ENCODE measurements around the gene GRPEL1. TPM values are rescaled to one million over a fixed set of nuclear protein-coding genes. Genes with fewer than 3 reads are reported as not detected.
A peak's percentile ranks its signal among the peaks of the same experiment; 100 is the strongest.
"Not testable (repeated sequence)": the region's sequence is repeated elsewhere in the genome, so short reads cannot be mapped to it uniquely, and the experiment has no call there.

Gene GRPEL1
- total RNA-seq, 4 donors from 2014 or later: 17.0 to 34.2 (median 27.5) TPM

DNA sequence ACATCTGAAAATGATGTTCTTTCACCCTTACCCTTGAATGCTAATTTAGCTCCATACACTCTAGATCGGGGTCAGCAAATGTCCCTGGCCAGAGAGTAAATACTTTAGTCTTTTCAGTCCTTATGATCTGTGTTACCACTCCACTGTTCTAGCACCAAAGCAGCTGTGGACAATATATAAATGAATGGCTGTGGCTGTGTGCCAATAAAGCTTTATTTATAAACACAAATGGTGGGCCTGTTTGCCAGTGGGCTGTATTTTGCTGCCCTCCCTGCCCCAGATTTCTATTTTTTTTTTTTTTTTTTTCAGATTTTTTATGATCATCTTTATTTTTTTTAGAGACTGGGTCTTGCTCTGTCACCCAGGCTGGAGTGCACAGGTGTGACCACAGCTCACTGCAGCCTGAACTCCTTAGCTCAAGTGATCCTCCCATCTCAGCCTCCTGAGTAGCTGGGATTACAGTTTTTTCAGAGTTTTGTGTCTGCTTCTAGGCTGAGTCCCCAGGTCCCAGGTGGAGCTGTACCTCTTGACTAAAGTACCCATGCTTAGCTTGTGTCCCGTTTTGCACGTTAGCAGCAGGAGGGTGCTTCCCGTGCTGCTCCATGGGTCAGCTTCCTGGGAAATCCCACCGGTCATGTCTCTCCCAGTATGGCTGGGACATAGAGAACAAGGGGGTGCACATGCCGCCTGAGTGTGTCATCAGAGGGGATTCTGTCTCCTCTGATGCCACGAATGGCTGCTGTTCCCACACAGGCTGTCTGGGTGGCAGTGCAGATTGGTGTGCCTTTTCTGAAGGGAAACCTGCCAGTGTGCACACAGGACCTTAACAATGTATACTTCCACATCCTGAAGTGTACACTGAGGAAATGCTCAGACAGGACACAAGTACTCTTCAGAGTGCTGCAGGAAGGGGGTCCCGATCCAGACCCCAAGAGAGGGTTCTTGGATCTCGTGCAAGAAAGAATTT is 16.0 kb upstream of the GRPEL1 start:
- 71% methylated on average over 6 of the region's 9 CpGs for WGBS
- TF ChIP-seq POLR2AphosphoS5 (IDR thresholded peaks at IDR 0.05) (no peak), POLR2A (IDR thresholded peaks at IDR 0.05; ENCODE audit: low read depth) (no peak), EP300 (IDR thresholded peaks at IDR 0.05) (no peak)
- TF ChIP-seq, protein P1, sequence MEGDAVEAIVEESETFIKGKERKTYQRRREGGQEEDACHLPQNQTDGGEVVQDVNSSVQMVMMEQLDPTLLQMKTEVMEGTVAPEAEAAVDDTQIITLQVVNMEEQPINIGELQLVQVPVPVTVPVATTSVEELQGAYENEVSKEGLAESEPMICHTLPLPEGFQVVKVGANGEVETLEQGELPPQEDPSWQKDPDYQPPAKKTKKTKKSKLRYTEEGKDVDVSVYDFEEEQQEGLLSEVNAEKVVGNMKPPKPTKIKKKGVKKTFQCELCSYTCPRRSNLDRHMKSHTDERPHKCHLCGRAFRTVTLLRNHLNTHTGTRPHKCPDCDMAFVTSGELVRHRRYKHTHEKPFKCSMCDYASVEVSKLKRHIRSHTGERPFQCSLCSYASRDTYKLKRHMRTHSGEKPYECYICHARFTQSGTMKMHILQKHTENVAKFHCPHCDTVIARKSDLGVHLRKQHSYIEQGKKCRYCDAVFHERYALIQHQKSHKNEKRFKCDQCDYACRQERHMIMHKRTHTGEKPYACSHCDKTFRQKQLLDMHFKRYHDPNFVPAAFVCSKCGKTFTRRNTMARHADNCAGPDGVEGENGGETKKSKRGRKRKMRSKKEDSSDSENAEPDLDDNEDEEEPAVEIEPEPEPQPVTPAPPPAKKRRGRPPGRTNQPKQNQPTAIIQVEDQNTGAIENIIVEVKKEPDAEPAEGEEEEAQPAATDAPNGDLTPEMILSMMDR (IDR thresholded peaks at IDR 0.05): no peak
- H3K36me3 ChIP-seq: no peaks in the 10 kb centered on the region
- intact Hi-C loops (cut with DNase I): no loop called here
- H3K27ac ChIP-seq (replicated peaks in 1 of 4): no peak overlapping the region
- H3K4me1 ChIP-seq: peaks cover 4 to 10% (median 7%) of the 10 kb centered on the region in 4 donors
- peak overlapping the region in 3 of 4 donors; percentile 2 to 22 (median 21) for H3K4me3 ChIP-seq
- no peaks in the 10 kb centered on the region for H3K9me3 ChIP-seq
- no peaks in the 10 kb centered on the region for H3K27me3 ChIP-seq
- no peak for DNase-seq (ENCODE audit: extremely low spot score)

- H3K4me3 ChIP-seq; H3K36me3 ChIP-seq; H3K4me1 ChIP-seq; H3K9me3 ChIP-seq; H3K27me3 ChIP-seq; intact Hi-C loops (cut with DNase I); DNase-seq (ENCODE audit: extremely low spot score); H3K27ac ChIP-seq (replicated peaks in 1 of 4): not testable (repeated sequence)
- WGBS: 89% methylated on average over 2 of the region's 2 CpGs
Measured at GRCh38 chr4:7079909-7080308, 12.0 kb upstream of the GRPEL1 start.

DNA sequence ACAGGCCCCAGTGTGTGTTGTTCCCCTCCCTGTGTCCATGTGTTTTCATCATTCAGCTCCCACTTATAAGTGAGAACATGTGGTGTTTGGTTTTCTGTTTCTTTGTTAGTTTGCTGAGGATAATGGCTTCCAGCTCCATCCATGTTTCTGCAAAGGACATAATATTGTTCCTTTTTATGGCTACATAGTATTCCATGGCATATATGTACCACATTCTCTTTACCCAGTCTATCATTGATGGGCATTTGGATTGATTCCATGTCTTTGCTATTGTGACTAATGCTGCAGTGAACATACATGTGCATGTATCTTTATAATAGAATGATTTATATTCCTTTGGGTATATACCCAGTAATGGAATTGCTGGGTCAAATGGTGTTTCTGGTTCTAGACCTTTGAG is 11.6 kb upstream of the GRPEL1 start:
- H3K9me3 ChIP-seq; H3K36me3 ChIP-seq; intact Hi-C loops (cut with DNase I); H3K4me3 ChIP-seq; H3K27ac ChIP-seq (replicated peaks in 1 of 4); DNase-seq (ENCODE audit: extremely low spot score); H3K27me3 ChIP-seq; H3K4me1 ChIP-seq: not testable (repeated sequence)

GRCh38 chr4:7078025-7078424 is 10.2 kb upstream of the GRPEL1 start:
- no peak overlapping the region for H3K4me3 ChIP-seq
- no peaks in the 10 kb centered on the region for H3K36me3 ChIP-seq
- DNase-seq (ENCODE audit: extremely low spot score): no peak
- intact Hi-C loops (cut with DNase I): no loop called here
- H3K4me1 ChIP-seq: peaks cover 0 to 7% (median 6%) of the 10 kb centered on the region in 4 donors
- H3K27ac ChIP-seq (replicated peaks in 1 of 4): no peak overlapping the region
- 85% methylated on average over 5 of the region's 5 CpGs for WGBS
- no peak for TF ChIP-seq POLR2AphosphoS5 (IDR thresholded peaks at IDR 0.05)
- no peak for TF ChIP-seq EP300 (IDR thresholded peaks at IDR 0.05)
- no peak for TF ChIP-seq POLR2A (IDR thresholded peaks at IDR 0.05; ENCODE audit: low read depth)
- TF ChIP-seq, protein P1 (IDR thresholded peaks at IDR 0.05): no peak
- no peaks in the 10 kb centered on the region for H3K27me3 ChIP-seq
- no peaks in the 10 kb centered on the region for H3K9me3 ChIP-seq

- H3K4me1 ChIP-seq: peaks cover 0 to 6% (median 6%) of the 10 kb centered on the region in 4 donors
- H3K4me3 ChIP-seq: no peak overlapping the region
- TF ChIP-seq, protein P1 (IDR thresholded peaks at IDR 0.05): no peak
- TF ChIP-seq POLR2A (IDR thresholded peaks at IDR 0.05; ENCODE audit: low read depth) (no peak), EP300 (IDR thresholded peaks at IDR 0.05) (no peak), POLR2AphosphoS5 (IDR thresholded peaks at IDR 0.05) (no peak)
- DNase-seq (ENCODE audit: extremely low spot score): no peak
- no peaks in the 10 kb centered on the region for H3K27me3 ChIP-seq
- intact Hi-C loops (cut with DNase I): no loop called here
- H3K27ac ChIP-seq (replicated peaks in 1 of 4): no peak overlapping the region
- H3K9me3 ChIP-seq: no peaks in the 10 kb centered on the region
- 100% methylated on average over 4 of the region's 12 CpGs for WGBS
- no peaks in the 10 kb centered on the region for H3K36me3 ChIP-seq
Measured at GRCh38 chr4:7077371-7077770, 9.5 kb upstream of the GRPEL1 start.
